GM19463 (cell line): ENCODE results near the gene SNX1.
"Not testable (repeated sequence)": the region's sequence is repeated elsewhere in the genome, so short reads cannot be mapped to it uniquely, and the experiment has no call there.

Experiments
- ATAC-seq: cut with Tn5 transposase; IDR thresholded peaks from one replicate; pipeline ENCODE4 v1.9.1; 2021; ENCODE audit warnings: mild to moderate bottlenecking, moderate library complexity; ENCODE audit not compliant: unreplicated experiment

Gene SNX1

GRCh38 chr15:64072812-64073211, 23.0 kb upstream of the SNX1 start:
- no peak for ATAC-seq

- ATAC-seq = not testable (repeated sequence)
These were observed 22.3 kb upstream of the SNX1 start for GRCh38 chr15:64073496-64073895.

DNA sequence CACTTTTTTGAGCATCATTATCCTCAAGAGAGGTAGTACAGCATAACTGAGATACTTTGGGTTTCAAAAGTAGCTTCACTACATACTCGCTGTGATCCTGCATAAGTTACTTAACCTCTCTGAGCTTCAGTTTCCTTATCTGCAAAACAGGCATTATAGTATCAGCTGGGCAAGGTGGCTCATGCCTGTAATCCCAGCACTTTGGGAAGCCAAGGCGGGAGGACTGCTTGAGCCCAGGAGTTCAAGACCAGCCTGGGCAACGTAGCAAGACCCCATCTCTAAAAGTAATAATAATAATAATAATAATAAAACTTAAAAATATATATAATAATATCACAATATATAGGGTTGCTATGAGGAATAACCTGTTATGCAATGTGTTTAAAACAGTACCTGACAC, 13.0 kb upstream of the SNX1 start:
- no peak for ATAC-seq

- no peak for ATAC-seq
These were observed 6.1 kb upstream of the SNX1 start for GRCh38 chr15:64089543-64090280.

GRCh38 chr15:64090527-64090926, 5.3 kb upstream of the SNX1 start:
- no peak for ATAC-seq

DNA sequence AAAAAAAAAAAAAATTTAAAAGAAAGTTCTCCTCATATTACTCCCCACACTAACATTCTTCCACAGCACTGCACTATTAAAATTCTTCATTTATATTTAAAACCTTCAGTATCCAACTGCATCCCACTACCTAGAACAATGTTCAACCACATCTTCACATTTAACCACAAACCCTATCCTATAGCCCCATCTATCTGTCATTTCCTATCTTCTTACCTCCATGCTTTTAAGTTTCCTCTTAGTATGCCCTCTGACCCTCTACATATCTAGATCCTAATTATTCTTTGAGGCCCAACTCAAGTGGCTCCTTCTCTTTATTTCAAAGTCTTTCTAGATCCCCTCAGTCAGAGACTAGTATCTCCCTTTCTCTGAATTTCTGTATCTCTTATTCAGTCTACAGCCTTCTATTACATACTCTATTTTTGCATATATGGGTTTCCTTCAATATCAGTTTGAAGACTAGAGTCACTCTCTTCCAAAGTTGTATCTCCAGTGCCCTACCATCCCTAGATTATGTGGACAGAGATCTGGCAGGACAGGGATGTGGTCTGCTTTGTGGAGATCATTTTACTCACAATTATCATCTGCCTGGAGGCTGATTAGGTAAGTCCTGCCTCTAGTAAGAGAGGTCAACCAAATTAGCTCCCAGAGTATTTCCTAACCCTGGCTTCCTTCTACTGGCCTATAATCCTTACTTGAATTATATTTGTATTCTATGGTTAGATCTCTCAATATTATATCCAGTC, 3.5 kb upstream of the SNX1 start:
- no peak for ATAC-seq

- peak; percentile 9 for ATAC-seq
These were observed 2.7 kb upstream of the SNX1 start for GRCh38 chr15:64092864-64093626.

GRCh38 chr15:64093627-64094417, 2.0 kb upstream of the SNX1 start, which contains the start of gene CIAO2A:
CIAO2A (minus strand) TSS chr15:64093838; CDS start chr15:64093768, 70 bp downstream.
- ATAC-seq = peak; percentile 63

DNA sequence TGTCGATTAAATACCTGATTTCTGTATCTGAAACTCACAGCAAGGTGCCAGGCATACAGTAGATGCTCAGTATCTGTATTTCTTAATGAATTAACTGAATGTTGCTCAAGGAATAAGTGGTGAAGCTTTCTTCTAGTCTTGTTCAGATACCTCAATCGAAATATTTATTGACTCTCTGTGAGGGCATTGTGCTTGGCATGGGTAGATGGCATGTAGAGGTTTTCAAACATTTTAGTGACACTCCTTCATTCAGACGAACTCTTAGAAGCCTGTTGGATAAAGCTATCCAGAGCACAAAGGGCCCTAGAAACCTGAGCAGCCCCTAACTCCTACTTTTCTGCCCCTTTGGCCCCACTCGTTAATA, 369 bp upstream of the SNX1 start:
- ATAC-seq = no peak

DNA sequence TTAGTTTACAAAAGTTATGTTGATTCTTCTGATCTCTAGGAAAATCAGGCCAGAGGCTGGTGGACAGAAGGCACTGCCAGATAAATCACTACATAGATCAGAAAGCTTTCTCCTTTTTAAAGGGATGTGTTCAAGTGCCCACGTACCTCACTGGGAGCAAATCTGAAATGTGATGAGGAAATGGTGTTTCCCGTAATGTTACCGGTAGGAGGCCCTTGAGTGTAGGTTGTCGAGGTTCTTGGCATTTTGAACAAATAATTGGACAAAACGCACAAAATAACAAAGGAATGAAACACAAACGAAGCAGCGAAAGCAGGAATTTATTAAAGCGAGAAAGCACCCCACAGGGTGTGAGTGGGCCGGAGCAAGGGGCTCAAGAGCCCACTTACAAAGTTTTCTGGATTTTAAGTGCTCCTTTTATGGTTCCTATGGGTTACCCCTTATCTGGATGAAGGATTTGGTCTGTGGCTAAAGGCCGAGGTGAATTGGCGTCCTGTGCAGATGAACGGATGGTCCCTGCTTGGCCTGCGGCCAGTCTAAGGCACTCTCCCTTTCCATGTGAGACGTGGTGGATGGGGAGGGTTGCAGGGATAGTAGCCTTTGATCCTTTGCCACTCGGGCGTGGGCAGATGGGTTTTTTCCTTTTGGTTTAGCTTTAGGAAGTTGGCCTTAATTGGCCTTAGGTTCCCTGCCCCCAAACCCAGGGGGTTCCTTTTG, 1.0 kb downstream of the SNX1 start:
- no peak for ATAC-seq

DNA sequence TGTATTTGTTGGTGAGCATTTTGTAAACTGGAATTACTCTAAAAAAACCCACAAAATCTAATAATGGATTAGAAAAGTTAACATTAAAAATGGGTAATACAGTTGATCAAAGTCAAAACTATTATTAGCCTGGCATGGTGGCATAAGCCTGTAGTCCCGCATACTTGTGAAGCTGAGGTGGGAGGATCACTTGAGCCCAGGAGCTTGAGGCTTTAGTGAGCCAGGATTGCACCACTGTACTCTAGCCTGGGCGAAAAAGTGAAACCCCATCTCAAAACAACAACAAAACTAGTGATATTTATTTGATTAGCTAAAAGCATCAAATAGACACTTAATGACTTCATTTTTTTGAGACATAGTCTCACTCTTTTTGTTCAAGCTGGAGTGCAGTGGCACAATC, 3.6 kb downstream of the SNX1 start:
- ATAC-seq = no peak

GRCh38 chr15:64100958-64101357, 5.2 kb downstream of the SNX1 start:
- no peak for ATAC-seq

- no peak for ATAC-seq
These were observed 6.7 kb downstream of the SNX1 start for GRCh38 chr15:64102497-64102896.

GRCh38 chr15:64105113-64105704, 9.4 kb downstream of the SNX1 start:
- no peak for ATAC-seq

DNA sequence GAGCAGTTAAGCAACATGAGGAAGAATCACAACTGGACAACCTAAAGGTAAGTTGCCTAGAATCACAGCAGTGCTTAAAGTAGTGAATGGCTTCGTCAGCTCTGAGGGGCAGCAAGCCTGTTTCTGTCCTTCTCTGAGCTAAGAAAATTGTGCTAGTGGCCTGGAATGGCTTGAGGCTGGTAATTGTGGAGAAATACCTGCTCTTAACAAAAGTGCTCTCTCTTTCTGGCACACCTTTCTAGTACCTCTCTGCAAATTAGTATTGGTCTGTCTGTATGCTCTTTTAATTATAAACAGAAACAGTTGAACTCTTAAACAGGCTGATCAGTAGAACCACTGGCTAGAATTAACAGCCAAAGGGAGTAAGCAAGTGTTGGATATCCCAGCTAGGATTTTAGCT, 11.6 kb downstream of the SNX1 start:
- ATAC-seq = no peak

DNA sequence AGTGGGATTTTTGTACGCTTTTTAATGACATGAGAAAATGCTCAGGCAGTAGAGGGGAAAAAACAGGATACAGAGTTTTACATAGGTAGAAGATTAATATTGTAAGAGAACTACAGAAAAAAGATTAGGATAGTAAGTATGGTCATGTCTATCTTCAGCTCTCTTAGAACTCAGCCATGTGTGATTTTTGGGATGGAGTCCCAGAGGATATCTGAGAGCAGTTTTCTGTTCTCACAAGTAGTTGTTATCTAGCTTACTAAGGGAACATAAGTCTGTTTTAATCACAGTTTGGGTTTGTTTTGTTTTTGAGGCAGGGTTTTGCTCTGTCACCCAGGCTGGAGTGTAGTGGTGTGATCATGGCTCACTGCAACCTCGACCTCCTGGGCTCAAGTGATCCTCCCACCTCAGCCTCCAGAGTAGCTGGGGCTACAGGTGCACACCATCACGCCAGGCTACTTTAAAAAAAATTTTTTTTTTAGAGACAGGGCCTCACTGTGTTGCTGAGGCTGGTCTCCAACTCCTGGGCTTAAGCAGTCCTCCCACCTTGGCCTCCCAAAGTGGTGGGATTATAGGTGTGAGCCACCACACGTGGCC, 14.4 kb downstream of the SNX1 start:
- ATAC-seq = not testable (repeated sequence)

DNA sequence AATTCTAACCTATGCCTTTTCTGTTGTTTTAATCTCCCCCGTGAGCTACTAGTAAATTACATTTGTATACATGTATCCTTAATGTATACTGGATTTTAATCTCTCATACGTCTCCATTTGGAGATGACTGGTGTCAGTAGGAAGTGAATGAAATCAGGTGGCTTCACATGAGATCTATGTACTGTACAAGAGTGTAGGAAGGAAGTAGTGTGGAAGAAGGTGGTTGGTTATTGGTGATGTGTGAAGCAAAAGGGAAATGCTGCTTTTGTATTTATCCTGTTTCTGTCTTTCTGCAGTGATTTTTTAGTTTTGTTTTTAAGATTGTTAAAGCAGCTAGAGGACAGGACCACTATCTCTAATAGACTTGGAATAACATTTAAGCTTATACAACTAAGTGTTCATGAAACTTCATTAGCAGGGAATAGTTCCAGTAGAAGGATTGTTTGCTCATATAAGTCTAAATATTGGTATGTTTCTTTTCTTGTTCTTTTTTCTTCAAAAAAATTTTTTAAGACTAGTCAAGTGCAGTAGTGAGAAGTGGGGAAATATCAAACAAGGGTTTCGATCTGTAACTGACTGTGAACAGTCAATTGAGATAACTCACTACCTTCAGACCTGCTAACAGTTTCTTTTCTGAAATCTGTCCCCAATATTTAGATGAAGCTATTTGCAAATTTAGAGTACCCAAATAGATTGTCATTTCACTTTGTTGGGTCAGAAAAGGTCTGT, 15.3 kb downstream of the SNX1 start:
- no peak for ATAC-seq

GRCh38 chr15:64111679-64112050, 15.9 kb downstream of the SNX1 start:
- no peak for ATAC-seq
